ENCODE results near the gene PLAAT2. TPM values are rescaled to one million over a fixed set of nuclear protein-coding genes. Genes with fewer than 3 reads are reported as not detected.

Gene PLAAT2
- total RNA-seq, 1 experiment from 2014 or later: 0.52 TPM

DNA sequence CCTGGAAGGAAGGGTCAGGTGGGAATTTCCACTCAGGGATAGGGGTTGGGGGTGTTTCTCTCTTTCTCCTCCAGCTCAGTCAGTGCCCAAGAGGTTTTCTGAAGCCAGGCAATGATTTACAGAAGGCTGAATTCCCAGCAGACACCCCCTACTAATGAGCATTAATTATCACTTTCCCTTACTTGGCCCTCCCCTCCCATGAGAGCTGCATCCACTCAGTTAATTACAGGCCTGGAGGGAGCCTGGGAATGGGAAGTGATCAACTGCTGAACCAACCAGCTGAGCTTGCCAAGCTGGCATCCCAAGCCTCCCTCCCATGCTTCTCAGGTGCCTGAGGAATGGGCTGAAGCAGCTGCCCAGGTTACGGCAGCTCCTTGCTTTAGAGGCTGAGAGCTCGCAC lies 56.3 kb downstream of the PLAAT2 start:
- H2BK15ac ChIP-seq (ENCODE audit: low read depth, low read length): no peak overlapping the region
- H3K4me1 Mint-ChIP-seq: peaks cover 68 to 74% of the 10 kb centered on the region in 2 experiments
- no peak overlapping the region for H2BK12ac ChIP-seq (ENCODE audit: insufficient read length, low read depth, low read length)
- no peak overlapping the region for H3T11ph ChIP-seq (ENCODE audit: low read length)
- no peak overlapping the region for H2AK5ac ChIP-seq (ENCODE audit: insufficient read length, low read length)
- H3K9me3 Mint-ChIP-seq: peaks cover 3% of the 10 kb centered on the region in 2 experiments; a peak in 2 of 5 replicates
- H3K23ac ChIP-seq (ENCODE audit: insufficient read length, low read depth, low read length): no peak overlapping the region
- H3K9me3 ChIP-seq (ENCODE audit: control insufficient read depth, low read depth, low read length): no peaks in the 10 kb centered on the region
- no peak overlapping the region for H4K91ac ChIP-seq (ENCODE audit: insufficient read length, low read depth, low read length)
- no peak overlapping the region for H3K4ac ChIP-seq (ENCODE audit: low read depth, low read length)
- TF ChIP-seq, protein P1, sequence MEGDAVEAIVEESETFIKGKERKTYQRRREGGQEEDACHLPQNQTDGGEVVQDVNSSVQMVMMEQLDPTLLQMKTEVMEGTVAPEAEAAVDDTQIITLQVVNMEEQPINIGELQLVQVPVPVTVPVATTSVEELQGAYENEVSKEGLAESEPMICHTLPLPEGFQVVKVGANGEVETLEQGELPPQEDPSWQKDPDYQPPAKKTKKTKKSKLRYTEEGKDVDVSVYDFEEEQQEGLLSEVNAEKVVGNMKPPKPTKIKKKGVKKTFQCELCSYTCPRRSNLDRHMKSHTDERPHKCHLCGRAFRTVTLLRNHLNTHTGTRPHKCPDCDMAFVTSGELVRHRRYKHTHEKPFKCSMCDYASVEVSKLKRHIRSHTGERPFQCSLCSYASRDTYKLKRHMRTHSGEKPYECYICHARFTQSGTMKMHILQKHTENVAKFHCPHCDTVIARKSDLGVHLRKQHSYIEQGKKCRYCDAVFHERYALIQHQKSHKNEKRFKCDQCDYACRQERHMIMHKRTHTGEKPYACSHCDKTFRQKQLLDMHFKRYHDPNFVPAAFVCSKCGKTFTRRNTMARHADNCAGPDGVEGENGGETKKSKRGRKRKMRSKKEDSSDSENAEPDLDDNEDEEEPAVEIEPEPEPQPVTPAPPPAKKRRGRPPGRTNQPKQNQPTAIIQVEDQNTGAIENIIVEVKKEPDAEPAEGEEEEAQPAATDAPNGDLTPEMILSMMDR (conservative IDR thresholded peaks at IDR 0.05): no peak
- H3K36me3 Mint-ChIP-seq (ENCODE audit: insufficient read depth in 1 of 3, low read depth in 3 of 3): peaks cover 1 to 10% (median 5%) of the 10 kb centered on the region in 3 experiments; a peak in 4 of 7 replicates
- H3K27ac Mint-ChIP-seq: no peak overlapping the region; a peak in 1 of 7 replicates
- H4K8ac ChIP-seq (replicated peaks; ENCODE audit: insufficient read length, low read depth, low read length): no peak overlapping the region
- no peaks in the 10 kb centered on the region for H3K79me2 ChIP-seq (ENCODE audit: insufficient read depth, low read length)
- H3K56ac ChIP-seq (ENCODE audit: insufficient read length, low read depth, low read length): no peak overlapping the region
- H3K18ac ChIP-seq (ENCODE audit: insufficient read length, low read depth, low read length): no peak overlapping the region
- no peaks in the 10 kb centered on the region for H4K20me1 ChIP-seq (ENCODE audit: control insufficient read depth, insufficient read depth, insufficient read length)
- H3K4me2 ChIP-seq (ENCODE audit: insufficient read depth, insufficient read length, low read length): no peak overlapping the region
- no peak overlapping the region for H3K4me3 Mint-ChIP-seq
- DNase-seq: no peak
- no peaks in the 10 kb centered on the region for H3K23me2 ChIP-seq (ENCODE audit: insufficient read length, low read depth, low read length, poor library complexity, severe bottlenecking)
- H4K5ac ChIP-seq (ENCODE audit: insufficient read length, low read depth, low read length): no peak overlapping the region
- peaks cover 1% of the 10 kb centered on the region for H3K27me3 Mint-ChIP-seq (ENCODE audit: low read depth)
- H2BK5ac ChIP-seq (ENCODE audit: insufficient read length, low read length): no peak overlapping the region
- WGBS (ENCODE audit: extremely low coverage, insufficient read length, low lambda C conversion rate): no CpG with 5 or more reads among the region's 2 CpGs
- H3K14ac ChIP-seq (ENCODE audit: insufficient read depth, low read length): no peak overlapping the region
- no peaks in the 10 kb centered on the region for H3K27me3 ChIP-seq (ENCODE audit: insufficient read depth, low read length)
- no peak overlapping the region for H2BK120ac ChIP-seq (ENCODE audit: low read depth, low read length, poor library complexity, severe bottlenecking)
- H3K4me1 ChIP-seq (ENCODE audit: insufficient read depth, low read length): peaks cover 9% of the 10 kb centered on the region; the same call in 1 of the 2 replicates
- no peak overlapping the region for H3K27ac ChIP-seq (ENCODE audit: insufficient read length, low read depth, low read length)
- no peak overlapping the region for H2BK20ac ChIP-seq (ENCODE audit: low read depth, low read length, poor library complexity, severe bottlenecking)
- no peaks in the 10 kb centered on the region for H3K79me1 ChIP-seq (ENCODE audit: insufficient read depth, low read depth, low read length, poor library complexity, severe bottlenecking)
- no peak overlapping the region for H2AFZ ChIP-seq (ENCODE audit: low read length)
- H3K9ac ChIP-seq (ENCODE audit: extremely low read depth, insufficient read length, low read length): no peak overlapping the region
